SHP77 treated with DMSO at 0.1 percent for 48 hours (cell line): Measurements from ENCODE around the gene FREM1.

Source experiments
- DNase-seq: peaks from one replicate; lab custom pipeline; 2025; lab: John Stamatoyannopoulos, UW

The FREM1 gene

GRCh38 chr9:14814249-14814628 is 96.0 kb downstream of the FREM1 start:
- DNase-seq, result no peak

GRCh38 chr9:14813336-14814248 is 96.6 kb downstream of the FREM1 start:
- DNase-seq, result no peak

DNA sequence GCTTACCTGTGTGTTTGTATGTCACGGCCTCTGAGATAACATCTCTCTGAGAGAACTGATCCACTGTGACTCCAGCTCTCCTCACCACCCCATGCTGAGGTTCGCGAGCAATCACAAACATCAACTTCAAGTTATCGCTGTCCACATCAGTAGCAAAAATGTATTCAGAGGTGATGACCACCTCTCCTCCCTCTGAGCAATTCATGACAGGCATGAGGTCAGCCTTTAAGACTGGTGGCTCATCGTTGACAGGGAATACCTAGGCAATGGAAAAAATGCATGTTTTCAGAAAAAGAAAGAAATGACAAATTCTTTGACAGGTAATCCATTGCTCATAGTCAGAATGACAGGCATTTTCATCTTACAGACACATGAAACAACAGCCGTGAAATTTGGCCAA is 97.4 kb downstream of the FREM1 start:
- no peak for DNase-seq

DNA sequence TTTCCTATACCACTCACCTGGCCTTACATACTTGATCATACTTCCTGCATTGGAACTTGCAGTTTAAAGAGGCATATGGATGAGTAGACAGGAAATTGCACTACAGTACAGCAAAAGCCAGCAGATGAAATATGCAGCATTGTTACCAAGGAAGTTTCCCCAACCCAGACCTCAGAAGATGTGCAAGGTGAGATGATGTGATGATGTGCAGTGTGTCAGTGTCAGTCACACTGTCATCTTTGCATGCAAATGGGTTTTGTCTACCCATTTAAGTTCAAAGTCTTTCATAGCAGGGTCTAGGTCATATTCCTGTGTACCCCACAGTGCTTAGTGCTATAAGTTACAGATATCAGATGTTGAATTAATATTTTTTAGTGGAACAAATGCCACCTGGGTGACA is 98.4 kb downstream of the FREM1 start:
- DNase-seq, result no peak

GRCh38 chr9:14806941-14807520 is 103.2 kb downstream of the FREM1 start:
- DNase-seq, result no peak

DNA sequence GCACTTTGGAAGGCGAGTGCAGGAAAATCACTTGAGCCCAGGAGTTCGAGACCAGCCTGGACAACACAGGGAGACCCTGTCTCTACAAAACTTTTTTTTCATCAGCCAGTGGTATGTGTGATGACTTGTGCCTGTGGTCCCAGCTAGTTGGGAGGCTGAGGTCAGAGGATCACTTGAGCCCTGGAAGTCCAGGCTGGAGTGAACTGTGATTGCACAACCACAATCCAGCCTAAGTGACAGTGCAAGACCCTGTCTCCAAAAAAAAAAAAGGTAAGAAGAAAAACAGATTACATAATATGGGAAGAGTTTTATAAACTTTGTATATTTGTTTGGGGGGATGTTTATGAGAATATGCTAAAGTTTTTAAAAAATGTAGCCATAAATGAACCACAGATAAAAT is 111.2 kb downstream of the FREM1 start:
- no peak for DNase-seq

DNA sequence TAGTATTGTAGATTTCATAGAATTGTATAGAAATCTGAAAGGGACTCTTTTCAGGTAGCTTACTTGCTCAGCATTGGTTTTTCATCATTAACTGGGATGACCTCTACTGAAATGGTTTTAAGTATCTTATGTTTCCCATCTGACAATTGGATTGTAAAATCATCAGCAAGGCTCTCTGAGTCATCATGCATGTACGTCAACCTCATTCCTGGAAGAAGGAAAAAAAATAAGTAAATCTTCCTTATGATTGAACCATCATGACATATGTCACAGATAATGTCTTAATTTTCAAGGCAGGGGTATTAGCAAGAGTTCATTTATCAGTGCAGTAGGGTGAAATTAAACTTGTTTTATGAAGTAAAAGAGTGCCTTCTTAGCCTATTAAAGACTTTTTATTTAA is 112.8 kb downstream of the FREM1 start:
- DNase-seq, result no peak

DNA sequence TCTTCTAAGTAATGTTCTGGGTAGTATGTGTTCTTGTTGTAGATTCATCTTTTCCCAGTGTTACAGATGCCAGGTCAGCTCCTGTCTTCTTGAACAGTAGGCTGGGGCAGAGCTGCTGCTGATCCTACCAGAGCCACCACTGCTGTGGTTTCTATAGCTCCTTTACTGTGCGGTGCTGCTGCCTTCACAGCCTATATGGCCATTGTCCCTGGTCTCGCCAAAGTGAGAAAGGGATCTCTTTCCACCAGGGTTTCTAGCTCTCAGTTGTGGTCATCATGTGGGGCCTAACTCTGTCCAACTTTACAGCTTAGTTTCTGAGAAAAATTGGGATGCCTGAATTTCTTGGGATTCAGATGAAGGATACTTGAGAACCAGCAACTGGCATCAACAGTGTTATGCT is 116.8 kb downstream of the FREM1 start:
- no peak for DNase-seq

DNA sequence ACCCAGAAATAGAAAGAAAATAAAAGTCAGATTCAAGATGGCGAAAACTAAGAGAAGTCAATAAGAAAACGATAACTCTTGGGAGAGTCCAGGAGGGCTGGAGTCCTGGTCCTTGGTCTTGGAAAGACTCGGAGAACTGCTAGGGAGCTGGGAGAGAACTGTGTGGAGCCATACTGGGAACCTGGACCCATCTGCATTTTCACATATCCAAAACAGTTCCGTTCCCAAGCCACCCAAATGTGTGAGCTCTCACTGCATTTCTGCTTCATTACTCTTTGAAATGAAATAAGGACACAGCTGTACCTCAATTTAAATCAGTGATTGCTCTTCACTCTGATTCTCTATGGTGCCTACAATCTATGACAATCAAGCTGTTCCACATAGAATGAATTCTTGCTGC is 119.6 kb downstream of the FREM1 start:
- DNase-seq, result no peak

GRCh38 chr9:14788846-14789245 is 121.4 kb downstream of the FREM1 start:
- DNase-seq, result no peak

DNA sequence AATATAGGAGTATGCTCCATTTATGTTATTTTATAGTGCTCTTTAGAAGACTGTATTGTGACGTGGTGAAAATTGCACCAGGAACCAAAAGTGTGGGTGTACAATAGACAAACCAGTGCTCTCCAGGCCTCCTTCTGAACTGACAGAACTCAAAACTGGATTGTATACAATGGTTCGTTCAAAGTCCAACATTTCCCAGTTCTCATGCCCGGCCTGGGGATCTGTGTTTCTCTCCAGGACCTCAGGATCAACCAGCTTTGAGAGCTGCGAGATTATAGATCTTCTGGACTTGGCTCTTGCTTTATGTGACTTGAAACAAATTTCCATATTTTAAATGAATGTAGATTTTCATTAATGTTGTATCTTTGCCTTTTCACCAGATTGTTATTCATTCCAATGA is 126.9 kb downstream of the FREM1 start:
- DNase-seq, result no peak

DNA sequence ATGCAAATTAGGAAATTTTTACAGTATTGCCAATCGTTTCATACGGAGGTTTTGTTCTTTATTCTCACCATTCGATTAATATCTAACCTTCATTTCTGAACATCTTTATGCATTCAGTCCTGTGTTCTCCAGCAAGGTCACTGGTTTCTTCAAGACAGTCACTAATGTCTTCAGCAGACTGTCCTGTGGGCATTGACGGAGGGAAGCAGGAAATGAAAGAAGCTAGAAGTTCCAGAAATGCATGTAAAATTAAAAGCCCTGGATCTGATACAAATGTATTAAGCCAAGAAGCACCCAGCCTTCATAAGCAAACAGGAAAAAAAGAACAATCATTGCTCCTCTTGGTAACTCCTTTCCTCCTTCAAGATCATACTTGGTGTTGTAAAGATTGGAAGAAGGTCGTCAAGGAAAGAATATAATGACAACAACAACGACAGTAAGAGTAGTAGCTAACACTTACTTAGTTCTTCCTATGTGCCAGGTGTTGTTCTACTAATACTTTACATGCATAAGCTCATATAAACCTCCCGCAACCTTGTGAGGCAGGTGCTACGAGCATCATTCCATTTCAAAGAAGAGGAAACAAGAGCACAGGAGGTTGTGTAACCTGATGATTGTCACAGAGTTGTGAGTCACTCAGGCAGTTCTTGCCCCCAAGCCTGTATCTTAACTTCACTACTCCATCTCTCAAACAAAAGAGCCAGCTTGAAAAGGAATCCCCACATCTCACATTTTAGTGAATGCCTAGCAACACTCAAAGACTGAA is 127.8 kb downstream of the FREM1 start:
- no peak for DNase-seq

GRCh38 chr9:14780693-14781092 is 129.5 kb downstream of the FREM1 start:
- no peak for DNase-seq

DNA sequence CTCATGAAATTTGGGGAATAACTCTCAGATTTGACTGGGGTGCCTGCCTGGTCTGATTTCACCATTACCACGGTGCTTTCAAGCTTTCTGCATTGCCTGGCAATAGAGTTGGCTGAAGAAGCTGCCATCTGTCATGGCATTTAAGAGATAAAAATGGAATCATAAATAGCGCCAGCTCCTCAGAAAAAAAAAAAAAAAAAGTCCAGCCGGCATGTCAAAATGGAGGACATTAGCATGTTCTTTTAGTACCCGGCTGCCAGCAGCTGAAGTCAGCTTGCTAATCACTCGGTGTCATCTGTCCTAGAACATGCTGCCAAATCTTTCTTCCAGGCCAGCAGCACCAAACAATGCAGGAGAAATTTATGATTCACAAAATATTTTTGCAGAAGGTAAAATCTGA is 130.0 kb downstream of the FREM1 start:
- no peak for DNase-seq

GRCh38 chr9:14779566-14780022 is 130.6 kb downstream of the FREM1 start:
- DNase-seq, result no peak

DNA sequence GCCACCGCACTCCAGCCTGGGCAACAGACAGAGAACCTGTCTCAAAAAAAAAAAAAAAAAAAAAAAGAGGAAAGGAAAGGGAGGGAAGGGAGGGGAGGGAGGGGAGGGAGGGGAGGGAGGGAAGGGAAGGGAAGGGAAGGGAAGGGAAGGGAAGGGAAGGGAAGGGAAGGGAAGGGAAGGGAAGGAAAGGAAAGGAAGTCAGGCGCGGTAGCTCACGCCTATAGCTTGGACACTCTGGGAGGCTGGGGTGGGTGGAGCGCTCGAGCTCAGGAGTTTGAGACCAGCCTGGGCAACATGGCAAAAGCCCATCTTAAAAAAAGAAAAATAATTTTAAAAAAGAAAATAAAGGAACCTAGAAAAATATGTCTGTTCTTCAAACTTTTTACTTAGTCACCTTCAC is 131.7 kb downstream of the FREM1 start:
- DNase-seq, result no peak

- no peak for DNase-seq
Measured at GRCh38 chr9:14775917-14776316, 134.3 kb downstream of the FREM1 start.

DNA sequence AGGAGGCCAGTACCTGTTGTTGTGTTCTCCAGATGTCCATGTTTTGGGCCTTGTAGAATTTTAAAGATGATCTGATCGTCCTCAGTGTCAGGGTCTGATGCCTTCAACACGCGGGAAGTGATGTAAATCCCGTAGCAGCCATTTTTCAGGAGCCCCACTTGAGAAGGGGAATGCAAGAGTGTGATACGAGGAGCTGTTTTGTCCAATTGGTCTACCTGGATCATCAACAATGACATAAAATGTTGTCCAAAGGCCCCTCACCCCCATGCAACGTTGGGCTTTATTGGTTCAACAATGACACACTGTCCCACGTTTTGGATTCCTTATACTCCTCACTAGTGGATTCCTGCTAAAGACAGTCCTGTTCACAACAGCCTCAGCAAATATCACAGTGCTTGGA is 139.6 kb downstream of the FREM1 start:
- DNase-seq, result no peak

DNA sequence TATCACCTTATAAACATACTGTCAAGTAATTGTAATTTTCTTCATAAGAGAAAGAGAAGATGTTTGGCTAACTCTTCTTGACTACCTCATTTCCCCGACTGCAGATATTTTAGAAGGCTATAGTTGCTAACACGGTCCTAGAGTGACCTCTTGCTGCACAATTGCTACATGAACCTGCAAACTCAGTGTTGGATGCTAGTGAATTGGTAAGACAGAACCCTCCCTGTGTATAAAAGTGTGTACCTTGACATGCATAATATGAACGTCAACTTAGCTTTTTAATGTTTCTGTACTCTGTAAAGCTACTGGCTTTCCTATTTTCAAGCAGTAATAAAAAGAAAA is 141.0 kb downstream of the FREM1 start:
- DNase-seq, result no peak

DNA sequence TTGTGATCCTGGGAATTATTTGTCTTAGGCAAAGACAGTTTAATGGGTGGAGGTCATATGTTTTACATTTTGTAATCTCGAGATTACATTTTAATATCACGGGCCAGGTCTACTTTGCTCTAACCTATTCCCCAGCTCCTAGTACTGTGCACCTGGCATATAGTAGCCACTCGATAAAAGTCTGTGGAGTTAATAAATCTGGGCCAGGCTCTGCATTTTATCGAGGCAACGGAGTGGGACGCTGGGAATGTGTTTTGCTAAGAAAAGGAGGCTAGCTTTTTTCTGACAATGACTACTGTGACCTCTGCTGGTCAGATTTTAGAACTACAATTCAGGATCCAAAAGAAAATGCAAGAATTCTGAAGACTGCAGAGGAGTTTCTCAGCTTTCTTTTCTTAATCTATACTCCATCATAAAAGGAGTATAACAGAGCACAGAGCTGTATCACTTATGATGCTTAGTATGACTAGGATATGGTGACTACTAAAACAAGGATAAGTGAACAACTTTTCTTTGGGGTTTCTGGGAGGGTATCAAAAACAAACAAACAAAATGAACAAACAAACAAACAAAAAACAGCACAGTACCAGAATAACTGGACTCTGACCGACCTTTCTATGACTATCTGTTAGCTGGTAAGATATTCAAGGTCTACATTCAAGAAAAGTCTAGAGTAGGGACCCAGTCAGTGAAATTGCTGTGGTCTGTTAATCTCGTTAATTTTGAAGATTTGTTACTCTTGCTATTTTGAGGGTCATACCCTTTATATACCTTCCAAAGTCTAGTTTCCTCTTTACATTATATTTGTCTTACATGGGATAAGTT is 141.6 kb downstream of the FREM1 start:
- DNase-seq, result no peak

GRCh38 chr9:14766299-14766698 is 143.9 kb downstream of the FREM1 start:
- no peak for DNase-seq

DNA sequence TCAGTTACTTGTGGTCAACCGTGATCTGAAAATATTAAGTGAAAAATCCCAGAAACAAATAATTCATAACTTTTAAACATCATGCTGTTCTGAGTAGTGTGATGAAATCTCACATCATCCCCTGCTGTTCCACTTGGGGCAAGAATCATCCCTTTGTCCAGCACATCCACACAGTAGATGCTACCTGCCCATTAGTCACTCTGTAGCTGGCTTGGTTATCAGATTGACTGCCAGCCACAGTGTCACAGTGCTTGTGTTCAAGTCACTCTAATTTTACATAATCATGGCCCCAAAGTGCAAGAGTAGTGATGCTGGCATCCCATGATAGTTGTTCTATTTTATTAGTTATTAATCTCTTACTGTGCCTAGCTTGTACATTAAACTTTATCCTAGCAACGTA is 148.6 kb downstream of the FREM1 start:
- DNase-seq, result no peak
